GM21737 (cell line): ENCODE measurements around the gene OPHN1.

Experiments
- ATAC-seq: cut with Tn5 transposase; IDR thresholded peaks from one replicate; pipeline ENCODE4 v1.9.1; 2021; ENCODE audit warnings: mild to moderate bottlenecking, moderate library complexity; ENCODE audit not compliant: unreplicated experiment

Gene OPHN1

DNA sequence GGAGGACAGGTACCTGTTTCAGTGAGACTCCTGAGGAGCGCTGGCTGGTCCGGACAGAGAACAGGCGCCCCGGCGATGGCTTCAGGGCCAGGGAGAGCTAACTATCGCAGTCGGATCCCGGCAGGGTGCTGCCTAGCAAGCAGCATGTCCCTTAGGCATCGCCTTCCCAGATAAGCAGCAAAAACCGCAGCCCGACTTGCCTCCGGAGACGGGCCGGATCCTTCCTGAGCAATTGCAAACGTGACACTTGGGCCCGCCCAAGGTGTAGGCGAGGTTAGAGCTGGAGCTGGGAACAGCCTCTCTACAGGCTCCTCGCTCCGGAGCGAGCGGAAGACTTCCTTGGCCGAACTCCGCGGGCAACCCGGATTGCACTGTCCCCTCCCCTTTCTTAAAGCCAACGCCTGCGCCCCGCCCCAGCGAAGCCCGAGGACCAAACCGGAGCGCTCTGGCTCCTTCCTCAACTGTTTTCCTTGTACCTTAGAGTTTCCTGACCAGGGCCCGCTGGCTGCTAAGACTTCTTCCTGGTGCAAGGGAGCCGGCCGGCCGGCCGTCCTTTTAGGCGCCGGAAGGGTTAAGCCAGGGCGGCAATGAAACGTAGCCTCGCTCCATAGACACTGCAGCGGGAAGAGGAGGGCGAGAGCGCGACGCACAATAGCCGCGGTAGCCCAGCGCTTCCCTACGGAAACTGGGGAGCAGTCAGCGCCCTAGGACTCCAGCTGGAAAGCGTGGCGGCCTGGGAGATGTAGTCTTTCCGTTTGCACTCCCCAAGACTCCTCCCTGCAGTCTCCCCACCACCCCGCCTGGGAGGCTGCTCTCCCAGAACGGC is at the start of gene OPHN1:
TSS of gene OPHN1 (minus strand) at position 341 of the 826 bp plus-strand sequence. CDS start 475 bp downstream, outside the sequence.
- no peak for ATAC-seq

GRCh38 chrX:68480969-68481368 is 47.7 kb upstream of the OPHN1 start:
- no peak for ATAC-seq

GRCh38 chrX:68464796-68465195 is 31.5 kb upstream of the OPHN1 start:
- ATAC-seq = no peak

DNA sequence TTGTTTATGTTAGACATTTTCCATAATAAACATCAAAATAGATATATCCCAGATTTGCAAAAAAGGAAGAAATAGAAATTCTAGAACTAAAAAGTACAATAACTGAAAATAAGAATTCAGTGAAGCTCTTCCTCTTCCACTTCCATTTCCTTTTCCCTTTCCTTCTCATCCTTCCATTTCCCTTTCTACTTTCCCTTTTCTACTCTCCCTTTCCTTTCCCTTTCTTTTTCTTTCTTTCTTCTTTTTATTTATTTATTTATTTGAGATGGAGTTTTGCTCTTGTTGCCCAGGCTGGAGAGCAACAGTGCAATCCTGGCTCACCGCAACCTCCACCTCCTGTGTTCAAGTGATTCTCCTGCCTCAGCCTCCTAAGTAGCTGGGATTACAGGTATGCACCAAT is 30.6 kb upstream of the OPHN1 start:
- no peak for ATAC-seq

GRCh38 chrX:68462653-68463052 is 29.4 kb upstream of the OPHN1 start:
- ATAC-seq = no peak

GRCh38 chrX:68462197-68462596 is 28.9 kb upstream of the OPHN1 start:
- no peak for ATAC-seq

DNA sequence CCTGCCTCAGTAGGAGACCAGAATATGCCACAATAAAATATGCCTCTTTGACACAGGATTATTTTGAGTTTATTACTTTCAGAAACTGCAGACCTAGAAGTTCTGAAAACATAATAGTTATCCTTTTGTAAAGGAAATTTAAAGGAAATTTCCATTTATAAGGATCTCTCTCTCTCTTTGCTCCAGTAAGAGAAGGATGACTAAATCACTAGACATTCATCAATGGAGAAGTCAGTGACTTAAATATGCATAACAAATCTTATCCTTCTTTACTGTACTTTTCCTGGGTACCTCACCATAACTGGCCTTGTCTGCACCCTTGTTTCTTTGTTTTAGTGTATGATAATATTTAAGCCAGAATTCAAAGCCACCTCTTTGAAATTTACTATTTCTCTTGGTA is 28.3 kb upstream of the OPHN1 start:
- ATAC-seq = no peak

GRCh38 chrX:68461093-68461492 is 27.8 kb upstream of the OPHN1 start:
- no peak for ATAC-seq

DNA sequence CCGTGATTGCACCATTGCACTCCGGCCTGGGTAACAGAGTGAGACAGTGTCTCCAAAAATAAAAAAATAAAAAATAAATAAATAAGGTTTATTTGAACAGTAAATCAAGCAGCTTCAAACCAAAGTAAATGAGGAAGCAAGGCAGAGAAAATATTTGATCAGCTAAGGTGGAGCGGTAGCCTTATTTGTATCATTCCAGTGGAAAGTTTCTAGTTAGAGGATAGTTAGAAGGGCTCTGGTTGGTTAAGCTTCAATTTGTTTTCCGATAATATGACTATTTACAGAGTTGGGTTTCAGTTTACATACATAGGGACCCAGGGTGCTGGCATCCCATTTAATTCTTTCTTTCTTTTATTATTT is 21.8 kb upstream of the OPHN1 start:
- no peak for ATAC-seq

DNA sequence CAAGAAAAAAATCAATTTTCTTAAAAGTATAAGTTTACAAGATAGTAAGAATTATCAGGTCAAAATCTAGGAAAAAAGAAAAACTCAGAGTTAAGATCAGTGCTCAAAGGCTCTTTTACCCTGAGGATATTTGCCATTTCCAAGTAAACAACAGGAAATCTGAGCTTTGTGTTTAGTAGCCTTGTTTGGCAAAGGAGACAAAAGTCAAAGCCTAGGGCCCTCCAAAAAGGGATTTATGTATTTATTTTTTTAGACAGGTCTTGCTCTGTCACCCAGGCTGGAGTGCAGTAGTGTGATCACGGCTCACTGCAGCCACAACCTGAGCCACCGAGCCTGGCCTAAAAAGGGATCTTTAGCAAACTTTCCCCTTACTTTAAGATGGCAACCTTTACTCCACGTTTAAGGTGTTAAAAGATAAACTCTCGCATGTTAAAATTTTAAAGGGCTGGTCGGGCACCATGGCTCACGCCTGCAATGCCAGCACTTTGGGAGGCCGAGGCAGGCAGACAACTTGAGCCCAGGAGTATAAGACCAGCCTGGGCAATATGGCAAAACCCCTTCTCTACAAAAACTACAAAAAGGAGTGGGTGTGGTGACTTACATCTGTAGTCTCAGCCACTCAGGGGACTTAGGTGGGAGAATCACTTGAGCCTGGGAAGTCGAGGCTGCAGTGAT is 21.3 kb upstream of the OPHN1 start:
- ATAC-seq = no peak

DNA sequence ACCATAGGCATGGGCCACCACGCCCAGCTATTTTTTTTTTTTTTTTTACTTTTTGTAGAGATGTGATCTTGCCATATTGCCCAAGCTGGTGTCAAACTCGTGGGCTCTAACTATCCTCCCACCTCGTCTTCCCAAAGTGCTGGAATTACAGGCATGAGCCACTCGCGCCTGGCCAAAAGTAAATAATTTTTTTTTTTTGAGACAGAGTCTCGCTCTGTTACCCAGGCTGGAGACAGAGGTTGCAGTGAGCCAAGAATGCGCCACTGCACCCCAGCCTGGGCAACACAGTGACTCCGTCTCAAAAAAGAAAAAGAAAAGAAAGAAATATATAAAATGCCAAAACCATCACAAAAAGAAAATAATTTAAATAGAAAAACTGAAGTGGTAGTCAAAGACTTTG is 18.4 kb upstream of the OPHN1 start:
- no peak for ATAC-seq

DNA sequence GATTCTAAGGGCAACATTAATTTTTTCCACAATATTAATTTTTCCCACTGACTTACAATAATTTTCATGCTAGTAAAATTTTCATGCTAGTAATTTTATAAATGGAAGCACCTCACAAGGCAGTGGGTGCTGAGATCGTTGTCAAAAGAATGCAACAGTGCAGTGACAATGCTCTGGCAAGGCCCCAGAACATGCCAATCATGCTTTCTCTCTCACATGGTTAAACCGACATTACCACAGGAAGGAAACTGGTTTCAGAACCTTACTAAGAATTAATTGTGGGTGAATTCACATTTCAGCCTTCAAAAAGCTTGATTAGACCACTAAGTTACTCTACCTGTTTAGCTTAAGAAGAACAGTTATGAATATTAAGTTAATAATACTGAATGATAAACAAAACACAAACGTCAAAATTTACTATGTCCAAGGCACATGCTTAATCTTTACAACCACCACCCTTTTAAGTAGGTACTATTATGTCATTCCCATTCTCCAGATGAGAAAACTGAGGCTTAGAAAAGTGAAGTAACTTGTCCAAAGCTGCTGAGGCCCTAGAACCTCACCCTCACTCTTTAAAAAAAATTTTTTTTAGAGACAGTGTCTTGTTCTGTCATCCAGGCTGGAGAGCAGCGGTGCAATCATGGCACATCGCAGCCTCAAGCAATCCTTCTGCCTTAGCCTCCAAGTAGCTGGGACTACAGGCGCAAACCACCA is 10.0 kb upstream of the OPHN1 start:
- ATAC-seq = no peak

- ATAC-seq = no peak
Measured at GRCh38 chrX:68440940-68441339, 7.6 kb upstream of the OPHN1 start.

DNA sequence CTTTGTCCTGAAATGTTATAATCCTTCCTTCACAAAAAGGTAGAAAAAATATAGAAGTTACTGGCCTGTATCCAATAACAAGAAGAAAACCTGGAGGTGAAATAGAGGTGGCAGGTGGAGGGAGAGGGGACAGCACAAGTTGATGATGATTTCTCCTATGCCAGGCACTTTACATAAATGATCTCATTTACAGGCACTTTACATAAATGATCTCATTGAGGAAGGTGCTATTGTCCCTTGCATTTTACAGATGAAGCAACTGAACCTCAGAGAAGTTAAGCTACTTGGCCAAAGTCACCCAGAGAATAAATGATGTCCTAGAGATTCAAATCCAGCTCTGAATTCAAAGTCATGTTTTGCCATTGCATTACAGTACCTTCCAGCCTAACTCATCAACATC is 7.1 kb upstream of the OPHN1 start:
- ATAC-seq = no peak

GRCh38 chrX:68439341-68439740 is 6.0 kb upstream of the OPHN1 start:
- ATAC-seq = no peak

- no peak for ATAC-seq
Measured at GRCh38 chrX:68438575-68438974, 5.3 kb upstream of the OPHN1 start.

GRCh38 chrX:68433981-68434299 is 645 bp upstream of the OPHN1 start:
- no peak for ATAC-seq

DNA sequence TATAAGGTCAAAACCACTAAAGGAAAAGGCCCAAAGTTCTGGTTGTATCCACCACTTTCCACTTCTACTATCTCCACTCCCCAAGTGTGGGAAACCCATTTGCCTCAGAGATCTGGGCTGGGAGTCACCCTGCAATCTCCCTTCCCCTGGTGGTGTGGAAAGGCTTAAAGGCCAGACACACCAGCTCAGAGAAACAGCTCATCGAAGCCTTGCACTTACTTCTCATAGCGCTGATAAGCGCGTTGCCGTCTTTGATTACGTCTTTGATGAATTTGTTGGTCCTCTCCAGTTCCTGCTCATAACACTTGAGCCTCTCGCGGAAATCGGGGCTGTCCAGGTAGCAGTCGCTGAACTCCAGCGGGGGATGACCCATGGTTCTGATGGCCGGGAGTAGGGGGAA is 647 bp downstream of the OPHN1 start:
- ATAC-seq = no peak

- no peak for ATAC-seq
Measured at GRCh38 chrX:68431836-68432235, 1.5 kb downstream of the OPHN1 start.

DNA sequence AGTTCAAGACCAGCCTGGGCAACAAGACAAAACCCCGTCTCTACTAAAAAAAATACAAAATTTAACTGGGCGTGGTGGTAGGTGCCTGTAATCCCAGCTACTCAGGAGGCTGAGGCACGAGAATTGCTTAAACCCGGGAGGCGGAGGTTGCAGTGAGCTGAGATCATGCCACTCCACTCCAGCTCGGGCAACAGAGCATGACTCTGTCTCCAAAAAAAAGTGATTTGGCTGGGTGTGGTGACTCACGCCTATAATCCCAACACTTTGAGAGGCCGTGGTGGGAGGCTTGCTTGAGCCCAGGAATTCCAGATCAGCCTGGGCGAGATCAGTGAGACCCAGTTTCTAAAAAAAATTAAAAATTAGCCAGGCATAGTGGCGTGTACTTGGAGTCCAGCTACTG is 4.1 kb downstream of the OPHN1 start:
- no peak for ATAC-seq

GRCh38 chrX:68428431-68428830 is 4.9 kb downstream of the OPHN1 start:
- ATAC-seq = no peak

GRCh38 chrX:68424719-68425118 is 8.6 kb downstream of the OPHN1 start:
- no peak for ATAC-seq
